ENCODE data around the gene RHBDF2.
"Not testable (repeated sequence)": the region's sequence is repeated elsewhere in the genome, so short reads cannot be mapped to it uniquely, and the experiment has no call there.

Gene RHBDF2

DNA sequence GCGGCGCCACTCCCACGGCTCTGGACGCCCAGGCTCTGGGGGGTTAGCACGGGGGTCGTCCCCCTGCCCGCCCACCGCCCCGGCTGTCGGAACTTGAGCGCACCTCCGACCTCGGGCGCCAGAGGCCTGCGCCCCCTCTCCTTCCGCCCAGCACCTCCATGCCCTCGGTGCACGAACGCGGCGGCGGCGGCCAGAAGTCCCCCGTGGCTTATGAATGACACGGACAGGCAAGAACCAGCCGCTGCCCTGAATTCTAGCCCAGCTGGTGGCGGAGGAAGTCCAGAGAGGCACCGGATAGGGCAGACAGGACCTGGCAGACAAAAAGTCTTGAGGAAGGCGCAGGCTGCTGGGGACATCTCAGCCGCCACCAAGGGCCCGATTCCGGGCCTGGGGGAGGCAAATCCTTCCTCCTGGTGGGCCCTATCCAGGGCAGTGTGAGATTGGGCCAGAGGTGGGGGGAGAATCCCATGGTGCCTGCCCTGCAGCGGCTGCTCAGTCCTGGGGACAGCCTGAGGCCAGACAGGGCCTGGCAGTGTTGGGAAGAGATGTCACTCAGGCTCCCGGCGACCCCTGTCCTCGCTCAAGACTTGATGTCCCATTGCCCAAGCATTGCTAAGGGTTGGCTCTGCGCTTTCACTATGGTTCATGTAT lies 37.2 kb upstream of the RHBDF2 start:
- no peak for DNase-seq (ENCODE audit: low read depth)

DNA sequence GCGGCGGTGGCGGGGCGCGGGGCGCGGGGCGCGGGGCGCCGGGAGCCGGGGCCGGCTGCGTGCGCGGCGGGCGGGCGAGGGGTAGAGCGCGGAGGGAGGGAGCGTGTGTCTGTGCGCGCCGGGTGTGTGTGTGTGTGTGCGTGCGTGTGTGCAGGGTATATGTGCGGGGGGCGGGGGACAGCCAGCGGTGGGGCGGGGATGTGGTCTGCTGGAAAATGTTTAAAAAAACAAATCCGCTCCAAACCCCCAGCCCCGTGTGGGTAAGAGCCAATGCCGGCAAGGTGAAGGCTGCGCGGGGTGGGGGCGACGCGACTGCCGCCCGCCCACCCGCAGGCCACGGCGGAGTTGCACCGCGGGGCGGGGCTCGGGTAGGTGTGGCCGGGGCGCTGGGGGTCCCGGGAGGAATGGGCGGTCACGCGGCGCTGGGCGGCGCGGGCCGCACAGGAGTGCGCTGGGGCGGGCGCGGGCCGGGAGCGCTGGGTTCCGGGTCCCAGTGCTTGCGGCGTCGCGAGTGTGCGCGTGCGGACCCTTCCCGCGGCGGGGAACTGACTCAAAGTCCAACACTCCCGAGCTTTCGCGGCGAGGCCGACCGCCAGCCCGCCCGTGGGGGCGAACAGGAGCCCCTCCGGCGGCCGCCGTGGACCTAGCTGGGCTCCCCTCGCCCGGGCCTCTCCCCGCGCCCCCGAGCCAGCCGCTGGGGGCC lies 36.5 kb upstream of the RHBDF2 start, which contains the start of gene CYGB:
CYGB (minus strand) TSS at position 132 of the 703 bp plus-strand sequence. CDS start 167 bp downstream, outside the sequence.
- no peak for DNase-seq (ENCODE audit: low read depth)

DNA sequence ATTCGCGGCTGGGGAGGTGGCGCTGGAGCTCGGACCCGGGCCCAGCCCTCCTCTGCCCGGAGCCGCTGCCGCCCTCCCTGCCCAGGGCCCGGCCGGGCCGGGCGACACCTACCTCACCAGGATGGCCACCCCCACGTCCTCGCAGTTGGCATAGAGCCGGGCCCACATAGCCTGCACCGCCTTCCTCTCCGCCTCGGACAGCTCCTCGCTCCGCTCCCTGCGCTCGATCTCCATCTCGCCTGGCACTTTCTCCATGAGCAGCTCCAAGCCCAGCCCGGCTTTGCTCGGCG lies 36.0 kb upstream of the RHBDF2 start:
- DNase-seq (ENCODE audit: low read depth) = no peak

DNA sequence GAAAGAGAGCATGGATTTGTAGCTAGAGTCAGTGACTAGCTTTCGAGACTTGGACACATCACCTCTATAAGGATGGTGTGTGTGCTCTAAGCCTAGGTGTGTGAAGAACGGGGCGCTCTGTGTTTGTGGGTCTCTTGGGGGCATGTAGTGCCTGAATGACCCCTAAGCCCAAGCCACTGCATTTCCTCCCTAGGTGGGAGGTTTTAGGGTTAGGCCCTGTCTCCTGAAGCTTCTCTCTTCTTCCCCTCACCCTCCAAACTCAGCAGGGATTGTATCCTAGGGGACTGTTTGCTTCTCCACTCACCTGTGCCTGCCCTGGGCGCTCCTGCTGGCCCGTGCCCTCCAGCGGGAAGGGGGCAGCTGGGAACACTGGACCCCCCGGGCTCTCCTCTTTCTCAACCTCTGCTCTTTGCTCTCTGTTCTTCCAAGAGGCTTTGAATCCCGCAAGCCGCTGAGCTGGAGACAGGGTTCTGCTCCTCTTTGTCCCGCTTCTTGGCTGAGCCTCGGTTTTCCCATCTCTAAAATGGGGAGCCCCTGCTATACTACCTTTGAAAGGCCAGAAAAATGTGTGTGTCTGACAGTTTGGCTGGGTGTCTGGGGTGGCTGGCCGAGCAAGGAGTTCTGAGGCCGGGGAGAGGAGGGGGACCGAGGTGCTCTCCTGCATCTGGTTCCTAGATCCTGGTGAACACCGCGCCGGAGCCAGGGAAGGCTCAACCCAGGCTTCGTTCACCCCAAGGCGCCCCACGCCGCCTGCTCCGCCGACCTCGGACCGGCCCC lies 35.5 kb upstream of the RHBDF2 start:
- DNase-seq (ENCODE audit: low read depth) = no peak

DNA sequence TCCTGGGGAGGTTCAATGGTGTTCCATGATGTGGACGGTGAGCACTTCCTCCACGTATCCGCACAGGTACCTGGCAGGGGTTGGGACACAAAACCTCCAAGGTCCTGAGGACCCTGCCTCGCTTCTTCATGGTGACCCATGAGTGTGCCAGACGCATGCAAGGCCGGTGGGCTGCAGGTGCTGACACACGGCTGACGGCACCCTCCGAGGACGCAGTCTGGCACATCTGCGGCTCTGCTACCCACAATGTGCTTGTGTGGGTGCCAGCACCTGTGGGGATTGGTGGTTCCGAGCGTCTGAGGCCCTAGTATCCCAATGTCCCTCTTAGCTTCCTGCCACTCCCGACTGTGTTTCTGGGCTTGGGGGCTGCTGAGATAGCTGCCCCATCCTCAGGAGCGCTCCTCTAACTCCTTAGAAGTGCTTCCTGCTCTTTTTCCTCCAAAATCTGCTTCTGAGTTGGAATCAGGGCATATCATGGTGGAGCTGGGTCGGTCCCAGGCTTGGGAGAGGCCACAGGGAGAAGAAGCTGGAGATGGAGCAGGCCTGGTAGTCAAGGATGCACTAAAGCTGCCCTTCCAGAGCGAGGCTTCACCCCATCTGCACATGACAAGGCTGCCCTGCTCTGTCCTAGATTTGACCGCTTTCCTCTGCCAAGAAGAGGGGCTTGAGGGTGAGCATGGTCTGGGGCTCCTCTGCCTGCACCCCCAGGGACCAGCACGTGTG lies 34.7 kb upstream of the RHBDF2 start:
- no peak for DNase-seq (ENCODE audit: low read depth)

DNA sequence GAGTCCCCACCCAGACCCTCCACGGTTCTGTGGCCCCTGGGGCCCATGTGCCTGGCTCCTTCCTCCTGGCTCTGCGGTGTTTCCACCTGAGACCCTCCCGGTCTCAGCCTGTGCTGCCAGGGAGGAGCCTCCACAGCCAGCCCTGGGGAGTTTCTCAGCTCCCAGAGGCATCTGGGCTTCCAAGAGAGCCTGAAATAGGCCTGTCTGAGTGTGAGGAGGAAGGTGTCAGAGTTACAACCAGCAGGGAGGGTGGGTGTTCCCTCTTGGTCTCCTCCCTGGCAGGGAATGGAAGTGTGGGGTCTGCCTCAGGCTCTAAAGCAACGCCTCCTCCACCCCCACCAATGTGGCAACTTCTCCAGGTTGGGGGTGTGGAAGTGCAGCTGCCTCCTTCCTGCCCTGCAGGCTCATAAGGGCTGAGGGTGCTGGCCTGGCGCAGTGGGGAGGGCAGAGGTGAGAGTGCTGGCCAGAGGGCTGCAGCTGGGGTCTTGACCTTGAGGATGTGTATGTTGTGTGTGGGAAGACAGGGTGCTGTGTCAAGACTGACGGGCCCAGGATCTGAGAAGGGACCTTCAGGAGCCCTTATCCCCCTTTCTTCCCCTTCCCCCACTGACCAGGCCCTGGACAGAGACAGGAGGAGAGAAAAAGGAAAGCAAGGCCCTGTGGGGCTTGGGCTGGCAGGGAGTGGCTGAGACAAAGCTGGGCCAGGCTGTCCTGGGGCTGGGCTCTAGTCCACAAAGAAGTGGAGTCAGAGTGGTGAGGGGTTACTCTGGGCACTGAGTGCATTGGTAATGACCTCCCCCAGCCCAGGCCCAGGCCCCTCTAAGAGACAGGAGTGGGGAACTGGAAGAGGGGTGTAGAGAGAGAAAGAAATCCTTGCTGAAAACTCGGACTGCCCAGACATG lies 33.9 kb upstream of the RHBDF2 start:
- no peak for DNase-seq (ENCODE audit: low read depth)

DNA sequence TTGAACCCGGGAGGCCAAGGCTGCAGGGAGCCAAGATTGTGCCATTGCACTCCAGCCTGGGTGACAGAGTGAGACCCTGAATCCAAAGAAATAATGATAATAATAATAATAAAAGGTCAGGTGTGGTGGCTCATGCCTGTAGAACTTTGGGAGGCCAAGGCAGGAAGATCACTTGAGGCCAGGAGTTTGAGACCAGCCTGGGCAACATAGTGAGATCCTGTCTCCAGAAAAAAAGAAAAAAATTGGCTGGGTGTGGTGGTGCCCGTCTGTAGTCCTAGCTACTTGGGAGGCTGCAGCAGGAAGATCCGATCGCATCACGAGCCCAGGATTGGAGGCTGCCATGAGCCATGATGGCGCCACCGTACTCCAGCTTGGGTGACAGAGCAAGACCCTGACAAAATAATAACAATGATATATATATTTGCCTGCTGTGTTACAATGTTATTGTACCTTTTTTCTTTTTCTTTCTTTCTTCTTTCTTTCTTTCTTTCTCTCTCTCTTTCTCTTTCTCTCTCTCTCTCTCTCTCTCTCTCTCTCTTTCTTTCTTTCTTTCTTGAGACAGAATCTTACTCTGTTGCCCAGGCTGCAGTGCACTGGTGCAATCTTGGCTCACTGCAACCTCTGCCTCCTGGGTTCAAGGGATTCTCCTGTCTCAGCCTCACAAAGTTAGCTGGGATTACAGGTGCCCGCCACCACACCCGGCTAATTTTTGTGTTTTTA lies 32.6 kb upstream of the RHBDF2 start:
- not testable (repeated sequence) for DNase-seq (ENCODE audit: low read depth)

DNA sequence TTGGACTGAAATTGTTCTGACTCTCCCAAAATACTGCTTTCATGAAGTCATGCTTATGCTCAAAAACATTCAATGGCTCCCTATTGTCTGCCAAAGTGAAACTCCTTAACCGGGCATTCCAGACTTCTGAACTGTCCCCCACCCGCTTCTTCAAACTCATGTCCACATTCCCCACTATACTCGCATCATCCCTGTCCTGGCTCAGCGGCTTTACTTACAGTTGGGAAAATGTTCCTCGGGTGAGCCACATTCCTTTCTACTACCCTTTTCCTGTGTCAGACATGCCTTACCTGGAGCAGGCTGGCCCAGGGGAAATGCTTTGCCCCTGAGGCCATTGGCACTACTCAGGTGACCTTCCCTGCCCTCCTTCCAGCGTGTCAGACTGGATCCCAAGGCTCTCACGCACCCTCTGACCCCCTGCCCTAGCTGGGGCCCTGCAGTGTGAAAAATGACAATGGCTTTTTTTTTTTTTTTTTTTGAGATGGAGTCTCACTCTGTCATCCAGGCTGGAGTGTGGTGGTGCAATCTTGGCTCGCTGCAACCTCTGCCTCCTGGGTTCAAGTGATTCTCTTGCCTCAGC lies 30.9 kb upstream of the RHBDF2 start:
- DNase-seq (ENCODE audit: low read depth) = no peak

DNA sequence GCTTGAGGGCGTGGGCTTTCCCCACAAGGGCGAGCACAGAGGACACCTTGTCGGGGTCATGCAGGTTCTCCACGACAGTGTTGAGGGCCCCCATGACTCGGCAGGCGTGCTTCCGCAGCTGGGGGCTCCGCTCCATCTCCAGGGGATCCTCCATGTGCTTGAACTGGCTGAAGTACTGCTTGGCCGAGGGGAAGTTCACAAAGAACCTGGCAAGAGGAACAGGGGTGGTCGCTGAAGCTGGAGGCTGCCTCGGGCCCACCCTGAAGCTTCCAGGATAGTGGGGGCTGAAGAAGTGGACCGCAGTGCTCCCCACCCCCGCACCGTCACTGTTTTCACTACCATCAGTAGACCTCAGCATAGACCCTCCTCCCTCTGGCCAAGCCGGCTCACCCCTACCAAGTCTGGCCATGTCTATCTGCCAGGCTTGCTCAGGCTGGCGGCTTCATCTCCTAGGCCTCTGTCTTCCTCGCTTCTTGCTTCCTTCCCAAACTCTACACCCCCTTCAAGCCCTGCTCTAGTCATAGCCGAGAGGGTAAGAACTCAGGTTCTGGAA lies 30.3 kb upstream of the RHBDF2 start:
- no peak for DNase-seq (ENCODE audit: low read depth)

DNA sequence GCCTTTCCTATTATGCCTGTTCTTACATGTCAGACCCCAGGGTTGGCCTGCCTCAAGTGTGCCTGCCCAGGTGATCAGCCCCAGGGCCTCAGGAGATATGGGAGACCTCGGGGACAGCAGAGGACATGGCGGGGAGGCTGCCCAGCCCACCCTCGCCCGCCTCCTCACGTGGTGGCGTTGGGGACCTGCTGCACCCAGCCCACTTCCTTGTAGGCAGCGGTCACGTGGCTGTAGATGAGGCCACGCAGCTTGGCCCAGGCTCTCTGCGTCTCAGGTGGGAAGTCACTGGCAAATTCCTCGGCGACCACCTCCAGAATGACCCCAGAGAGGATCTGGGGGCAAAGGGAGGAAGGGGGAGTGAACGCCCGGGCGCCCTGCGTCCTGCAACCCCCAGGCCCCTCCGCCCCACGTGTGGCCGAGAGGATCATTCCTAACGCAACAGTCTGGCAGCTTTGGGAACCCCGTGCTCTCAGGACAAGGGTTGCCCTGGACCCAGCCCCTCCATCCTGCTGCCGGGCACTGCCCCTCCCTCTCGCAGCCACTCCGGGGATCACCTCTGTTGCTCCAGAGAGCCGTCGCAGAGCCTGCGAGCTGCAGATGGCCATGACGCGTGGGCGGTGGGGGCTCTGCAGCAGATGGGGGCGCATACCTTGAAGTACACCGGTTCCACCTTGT lies 29.7 kb upstream of the RHBDF2 start:
- no peak for DNase-seq (ENCODE audit: low read depth)

DNA sequence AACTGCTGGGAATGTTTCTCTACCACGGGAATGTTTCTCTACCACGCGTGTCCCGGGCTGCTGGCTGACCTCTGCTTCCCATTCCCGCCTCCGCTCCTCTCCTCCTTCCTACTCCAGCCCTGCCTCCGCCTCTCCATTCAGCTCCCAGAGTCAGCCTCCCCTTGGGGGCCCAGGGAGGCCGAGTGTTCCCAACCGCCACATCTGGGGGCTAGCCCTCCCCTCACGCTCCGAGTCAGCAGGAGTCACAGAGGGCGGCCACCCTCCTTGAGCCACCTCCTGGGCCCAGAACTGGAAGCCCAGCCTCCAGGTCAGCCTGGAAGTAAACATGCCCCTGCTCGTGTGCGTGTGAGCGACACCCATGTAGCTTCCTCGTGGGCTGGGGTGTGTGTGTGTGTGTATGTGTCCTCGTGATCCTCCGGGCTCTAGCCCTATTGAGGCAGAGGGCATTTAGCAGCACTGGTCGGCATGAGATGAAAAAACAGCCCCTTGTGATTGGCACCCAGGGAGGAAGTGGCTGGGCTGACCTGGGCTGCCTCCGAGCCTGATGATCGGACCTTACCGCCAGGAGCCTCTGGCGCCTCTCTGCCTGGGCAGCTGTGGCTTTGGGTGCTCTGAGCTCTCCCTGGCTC lies 29.0 kb upstream of the RHBDF2 start:
- DNase-seq (ENCODE audit: low read depth) = no peak

DNA sequence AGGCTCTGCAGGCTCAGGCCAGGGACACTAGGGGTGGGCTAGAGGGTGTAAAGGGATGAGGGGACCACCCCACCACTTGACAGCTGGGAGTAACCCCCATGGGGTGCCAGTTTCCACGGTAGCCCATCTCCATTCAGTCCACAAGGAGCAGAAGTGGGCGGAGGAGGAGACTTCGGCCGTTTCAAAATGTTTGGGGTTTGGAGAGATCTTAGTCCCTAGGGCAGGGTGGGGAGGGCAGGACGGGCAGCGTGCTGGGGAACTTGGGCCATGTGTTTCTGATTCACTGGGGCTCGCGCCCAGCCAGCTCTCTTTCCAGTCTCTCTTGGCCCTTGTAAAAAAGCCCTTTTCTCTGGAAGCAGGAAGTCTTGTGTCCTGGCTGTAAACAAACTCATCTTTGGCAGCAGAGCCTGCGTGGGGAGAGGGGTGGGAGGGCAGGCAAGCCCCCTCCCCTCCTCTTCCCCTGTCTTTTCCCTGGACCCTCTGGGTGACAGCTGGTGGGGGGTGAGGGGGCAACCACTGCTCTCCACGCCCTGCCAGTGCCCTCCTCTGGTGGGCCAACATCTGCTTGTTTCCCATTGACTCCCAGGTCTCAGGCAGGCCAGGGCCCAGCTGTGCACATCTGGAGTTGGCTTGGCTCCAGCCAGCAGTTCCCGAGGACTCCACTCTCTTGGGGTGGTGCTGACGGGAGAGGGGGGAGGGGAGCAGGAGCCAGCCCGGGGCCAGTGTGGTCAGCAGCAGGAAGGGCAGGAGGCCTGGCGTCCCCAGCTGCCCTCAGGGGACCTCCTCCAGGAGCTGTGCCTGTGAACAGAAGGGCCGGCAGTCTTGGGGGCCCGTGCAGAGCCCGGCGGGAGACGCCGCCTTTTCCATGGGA lies 28.2 kb upstream of the RHBDF2 start:
- no peak for DNase-seq (ENCODE audit: low read depth)

DNA sequence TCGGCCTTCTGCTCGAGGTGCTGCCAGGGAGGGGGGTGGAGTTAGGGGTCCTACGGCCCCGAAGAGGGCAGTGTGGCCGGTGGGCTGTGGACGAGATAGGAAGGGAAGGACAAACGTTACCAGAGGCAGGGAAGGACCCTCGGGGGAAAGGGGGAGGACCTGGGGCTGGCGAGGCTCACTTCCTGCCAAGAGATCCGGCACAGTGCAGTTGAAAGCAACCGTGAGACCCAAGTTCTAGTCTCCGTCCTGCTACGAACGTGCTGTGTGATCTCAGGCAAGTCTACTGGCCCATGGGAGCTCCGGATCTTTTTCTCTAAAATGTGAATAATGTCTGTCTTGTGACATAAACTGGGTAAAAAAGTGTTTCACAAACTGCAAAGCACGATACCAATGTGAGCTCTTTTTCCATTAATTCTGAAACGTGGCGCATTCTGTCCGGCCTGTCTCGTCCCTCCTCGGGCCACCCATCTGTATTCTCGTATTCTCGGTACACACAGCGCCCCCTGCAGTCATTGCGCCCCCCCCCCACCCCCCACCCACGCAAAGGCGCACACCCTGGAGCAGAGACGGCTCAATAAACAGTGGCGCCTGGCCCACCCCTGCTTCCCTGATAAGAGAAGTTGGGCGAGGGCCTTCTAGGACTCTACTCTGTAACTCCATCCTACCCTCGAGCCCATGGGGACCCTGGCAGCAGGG lies 27.5 kb upstream of the RHBDF2 start:
- no peak for DNase-seq (ENCODE audit: low read depth)

DNA sequence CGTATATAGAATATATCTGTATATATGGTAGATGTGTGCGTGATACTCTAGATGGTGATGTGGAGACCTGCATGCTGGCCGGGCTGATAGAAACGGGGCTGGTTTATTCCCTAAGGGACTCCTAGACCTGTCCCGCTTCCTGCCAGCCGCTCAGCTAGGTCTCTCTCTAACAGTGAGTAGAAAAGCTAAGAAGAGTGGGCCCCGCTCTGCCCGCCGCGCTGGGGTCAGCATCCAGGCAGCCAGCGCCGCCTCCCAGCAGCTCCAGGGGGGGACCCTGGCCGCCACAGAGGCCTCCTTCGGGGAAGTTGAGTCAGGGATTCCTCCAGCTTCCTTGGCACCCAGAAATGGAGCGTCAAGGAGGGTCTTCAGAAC lies 26.9 kb upstream of the RHBDF2 start:
- no peak for DNase-seq (ENCODE audit: low read depth)

DNA sequence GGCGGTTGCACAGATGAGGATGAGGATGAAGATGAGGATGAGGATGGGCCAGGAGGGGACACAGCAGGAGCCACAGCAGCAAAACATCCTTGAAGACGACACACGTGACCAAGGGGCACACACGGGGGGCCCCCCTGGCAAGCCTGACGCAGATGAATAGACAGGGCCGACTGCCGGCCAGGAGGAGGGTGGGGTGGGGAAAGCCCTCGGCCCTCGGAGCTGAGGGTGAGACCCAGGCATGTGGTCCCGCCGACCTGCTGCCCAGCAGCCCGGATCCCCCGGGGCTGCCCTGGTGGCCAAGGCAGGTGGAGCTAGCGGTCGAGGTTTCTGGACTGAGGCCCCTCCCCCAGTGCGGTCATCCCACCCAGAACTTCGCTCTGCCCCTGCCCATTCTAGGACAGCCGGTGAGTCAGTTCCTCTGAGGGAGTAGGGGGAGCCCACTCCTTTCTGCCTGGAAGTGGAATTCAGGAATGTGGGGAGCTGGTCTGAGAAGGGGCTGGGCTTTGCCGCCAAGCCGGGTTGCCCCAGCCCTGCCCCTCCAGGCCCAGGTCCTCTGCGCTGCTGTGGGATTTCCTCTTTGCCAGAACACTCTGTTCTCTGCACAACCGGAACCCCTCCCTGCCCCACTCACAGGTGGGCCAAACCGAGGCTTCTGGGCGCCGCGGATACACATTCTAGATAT lies 26.3 kb upstream of the RHBDF2 start:
- DNase-seq (ENCODE audit: low read depth) = peak; percentile 17

DNA sequence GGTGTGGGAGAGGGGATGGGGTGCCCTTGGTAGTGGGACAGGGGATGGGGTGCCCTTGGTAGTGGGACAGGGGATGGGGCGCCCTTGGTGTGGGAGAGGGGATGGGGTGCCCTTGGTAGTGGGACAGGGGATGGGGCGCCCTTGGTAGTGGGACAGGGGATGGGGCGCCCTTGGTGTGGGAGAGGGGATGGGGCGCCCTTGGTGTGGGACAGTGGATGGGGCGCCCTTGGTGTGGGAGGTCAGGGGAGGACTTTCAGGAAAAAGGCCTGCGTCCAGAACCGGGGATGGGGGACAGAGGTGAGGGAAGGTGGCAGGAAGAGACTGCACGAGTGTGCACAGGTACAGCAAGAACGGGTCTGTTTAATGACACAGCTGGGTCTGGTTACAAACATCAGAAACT lies 25.8 kb upstream of the RHBDF2 start:
- DNase-seq (ENCODE audit: low read depth) = not testable (repeated sequence)

DNA sequence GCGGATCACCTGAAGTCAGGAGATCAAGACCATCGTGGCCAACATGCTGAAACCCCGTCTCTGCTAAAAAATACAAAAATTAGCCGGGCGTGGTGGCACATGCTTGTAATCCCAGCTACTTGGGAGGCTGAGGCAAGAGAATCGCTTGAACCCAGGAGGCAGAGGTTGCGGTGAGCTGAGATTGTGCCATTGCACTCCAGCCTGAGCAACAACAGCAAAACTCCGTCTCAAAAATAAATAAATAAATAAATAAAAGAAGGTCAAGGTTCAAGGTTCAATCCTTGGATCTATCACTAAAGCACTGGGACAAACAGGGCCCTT lies 24.2 kb upstream of the RHBDF2 start:
- not testable (repeated sequence) for DNase-seq (ENCODE audit: low read depth)

Data from stimulated activated CD8-positive, alpha-beta memory T cell treated with anti-CD3 and anti-CD28 coated beads, Interleukin-12 subunit alpha, Interleukin-12 subunit beta, amount 100 ng/mL, for 1 hour (primary cell).